HG03354 (cell line): ENCODE measurements around the gene LY6G6D.

Source experiments
- ATAC-seq: cut with Tn5 transposase; IDR thresholded peaks from one replicate; pipeline ENCODE4 v1.9.1; 2021; ENCODE audit warnings: mild to moderate bottlenecking; ENCODE audit not compliant: unreplicated experiment, poor library complexity, severe bottlenecking

The LY6G6D gene

GRCh38 chr6:31713991-31714684 lies 1.0 kb upstream of the LY6G6D start:
- no peak for ATAC-seq

GRCh38 chr6:31717499-31718222 lies 2.5 kb downstream of the LY6G6D start:
- ATAC-seq, result no peak

- no peak for ATAC-seq
Observed at GRCh38 chr6:31718265-31718664, 3.1 kb downstream of the LY6G6D start.

GRCh38 chr6:31719001-31719400 lies 3.9 kb downstream of the LY6G6D start:
- ATAC-seq, result no peak

- ATAC-seq, result no peak
Observed at GRCh38 chr6:31720196-31720770, 5.1 kb downstream of the LY6G6D start.

- ATAC-seq, result no peak
Observed at GRCh38 chr6:31721351-31722020, 6.3 kb downstream of the LY6G6D start, which contains the start of gene LY6G6C. LY6G6C (minus strand) TSS chr6:31721746; CDS start chr6:31721679, 67 bp downstream.

GRCh38 chr6:31722173-31722572 lies 7.0 kb downstream of the LY6G6D start:
- ATAC-seq, result no peak

- ATAC-seq, result no peak
Observed at GRCh38 chr6:31723245-31723979, 8.3 kb downstream of the LY6G6D start, which contains the start of gene MPIG6B. MPIG6B (plus strand) TSS chr6:31723373; CDS start chr6:31723384, 11 bp downstream.

- no peak for ATAC-seq
Observed at GRCh38 chr6:31723980-31724691, 9.0 kb downstream of the LY6G6D start.

- no peak for ATAC-seq
Observed at GRCh38 chr6:31725502-31726350, 10.6 kb downstream of the LY6G6D start.

GRCh38 chr6:31727034-31727716 lies 12.0 kb downstream of the LY6G6D start:
- ATAC-seq, result peak; percentile 67

GRCh38 chr6:31727717-31728671 lies 12.8 kb downstream of the LY6G6D start:
- ATAC-seq, result no peak

GRCh38 chr6:31728767-31729514 lies 13.8 kb downstream of the LY6G6D start, which contains the start of gene DDAH2:
DDAH2 (minus strand) TSS chr6:31729299; CDS start chr6:31729161, 138 bp downstream.
- no peak for ATAC-seq

- peak; percentile 51 for ATAC-seq
Observed at GRCh38 chr6:31729515-31729978, 14.4 kb downstream of the LY6G6D start.

GRCh38 chr6:31729979-31730630 lies 15.0 kb downstream of the LY6G6D start:
- ATAC-seq, result peak; percentile 33
